ENCODE data around the gene ITIH1.
"Not testable (repeated sequence)": the region's sequence is repeated elsewhere in the genome, so short reads cannot be mapped to it uniquely, and the experiment has no call there.

The ITIH1 gene

GRCh38 chr3:52774901-52775864 is 2.2 kb upstream of the ITIH1 start:
- no peak for DNase-seq

GRCh38 chr3:52775877-52776276 is 1.5 kb upstream of the ITIH1 start:
- no peak for DNase-seq

DNA sequence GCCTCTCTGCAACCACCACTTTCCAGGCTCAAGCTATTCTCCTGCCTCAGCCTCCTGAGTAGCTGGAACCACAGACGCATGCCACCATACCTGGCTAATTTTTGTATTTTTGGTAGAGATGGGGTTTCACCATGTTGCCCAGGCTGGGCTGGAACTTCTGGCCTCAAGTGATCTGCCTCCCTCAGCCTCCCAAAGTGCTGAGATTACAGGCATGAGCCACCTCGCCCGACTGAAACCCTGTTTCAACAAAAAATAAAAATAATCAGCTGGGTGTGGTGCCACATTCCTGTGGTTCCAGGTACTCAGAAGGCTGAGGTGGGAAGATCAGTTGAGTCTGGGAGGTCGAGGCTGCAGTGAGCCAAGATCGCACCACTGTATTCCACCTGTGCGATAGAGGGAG is 913 bp upstream of the ITIH1 start:
- DNase-seq = not testable (repeated sequence)

DNA sequence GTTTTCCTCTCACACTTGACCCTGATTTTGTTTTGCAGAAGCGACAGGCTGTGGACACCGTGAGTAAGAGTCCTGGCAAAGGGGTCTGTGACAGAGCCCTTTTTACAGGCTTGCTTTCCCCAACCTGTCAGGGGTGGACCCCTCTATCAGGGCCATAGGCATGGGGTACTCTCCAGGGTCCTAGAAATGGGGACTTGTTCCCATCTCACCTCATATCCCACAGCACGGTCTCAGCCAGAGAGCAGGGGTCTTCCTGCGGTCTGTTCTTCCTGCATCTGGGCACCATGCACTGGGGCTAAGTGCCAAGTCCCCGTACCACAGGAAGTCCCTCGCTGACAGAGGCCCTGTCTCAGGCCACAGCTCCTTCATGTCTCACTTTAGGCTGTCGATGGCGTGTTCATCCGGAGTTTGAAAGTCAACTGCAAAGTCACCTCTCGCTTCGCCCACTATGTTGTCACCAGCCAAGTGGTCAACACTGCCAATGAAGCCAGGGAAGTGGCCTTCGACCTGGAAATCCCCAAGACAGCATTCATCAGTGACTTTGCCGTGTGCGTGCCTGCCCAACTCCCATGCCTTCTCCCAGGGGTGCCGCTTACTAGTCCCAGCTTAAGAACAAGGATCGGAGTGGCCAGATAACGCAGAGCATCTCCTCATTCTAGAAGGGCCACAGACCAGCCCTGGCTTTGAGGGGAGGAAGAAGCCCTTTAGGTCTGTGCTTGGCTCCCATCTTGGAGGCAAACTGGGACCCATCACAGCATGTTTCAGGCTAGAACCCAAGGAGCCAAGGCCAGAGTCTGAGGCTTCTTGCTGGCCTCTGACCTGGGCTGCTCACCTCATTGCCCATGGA is 783 bp downstream of the ITIH1 start:
- no peak for DNase-seq

- DNase-seq = no peak
Observed at GRCh38 chr3:52779011-52779836, 1.8 kb downstream of the ITIH1 start.

DNA sequence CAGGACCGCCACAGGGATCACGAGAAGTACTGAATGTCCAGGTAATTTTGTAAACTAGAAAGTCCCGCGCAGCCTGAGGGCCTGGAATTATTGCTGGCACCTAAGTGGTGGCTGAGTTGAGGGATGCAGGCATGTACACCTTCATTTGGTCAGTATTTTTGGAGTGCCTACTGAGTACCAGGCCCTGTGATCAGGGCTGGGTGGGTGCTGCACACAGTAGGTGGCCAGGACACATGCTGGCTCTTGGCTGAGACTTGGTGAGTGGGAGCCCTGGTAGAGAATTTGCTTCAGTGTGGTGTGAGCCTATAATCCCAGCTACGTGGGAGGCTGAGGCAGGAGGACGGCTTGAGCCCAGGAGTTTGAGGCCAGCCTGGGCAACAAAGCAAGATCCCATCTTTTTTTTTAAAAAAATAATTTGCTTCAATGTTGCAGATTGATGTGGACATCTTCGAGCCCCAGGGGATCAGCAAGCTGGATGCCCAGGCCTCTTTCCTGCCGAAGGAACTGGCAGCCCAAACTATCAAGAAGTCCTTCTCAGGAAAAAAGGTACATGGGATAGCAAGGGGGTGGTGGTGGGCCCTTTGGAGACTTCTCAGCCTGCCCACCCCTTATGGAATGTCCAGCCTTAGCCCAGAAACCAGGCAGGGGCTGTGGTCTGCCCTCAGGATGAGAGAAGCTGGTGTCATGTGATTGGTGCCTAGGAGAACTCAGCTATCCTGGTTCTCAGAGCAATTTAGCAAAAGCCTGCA is 2.6 kb downstream of the ITIH1 start:
- DNase-seq = no peak

- no peak for DNase-seq
Observed at GRCh38 chr3:52781741-52782140, 4.3 kb downstream of the ITIH1 start.

DNA sequence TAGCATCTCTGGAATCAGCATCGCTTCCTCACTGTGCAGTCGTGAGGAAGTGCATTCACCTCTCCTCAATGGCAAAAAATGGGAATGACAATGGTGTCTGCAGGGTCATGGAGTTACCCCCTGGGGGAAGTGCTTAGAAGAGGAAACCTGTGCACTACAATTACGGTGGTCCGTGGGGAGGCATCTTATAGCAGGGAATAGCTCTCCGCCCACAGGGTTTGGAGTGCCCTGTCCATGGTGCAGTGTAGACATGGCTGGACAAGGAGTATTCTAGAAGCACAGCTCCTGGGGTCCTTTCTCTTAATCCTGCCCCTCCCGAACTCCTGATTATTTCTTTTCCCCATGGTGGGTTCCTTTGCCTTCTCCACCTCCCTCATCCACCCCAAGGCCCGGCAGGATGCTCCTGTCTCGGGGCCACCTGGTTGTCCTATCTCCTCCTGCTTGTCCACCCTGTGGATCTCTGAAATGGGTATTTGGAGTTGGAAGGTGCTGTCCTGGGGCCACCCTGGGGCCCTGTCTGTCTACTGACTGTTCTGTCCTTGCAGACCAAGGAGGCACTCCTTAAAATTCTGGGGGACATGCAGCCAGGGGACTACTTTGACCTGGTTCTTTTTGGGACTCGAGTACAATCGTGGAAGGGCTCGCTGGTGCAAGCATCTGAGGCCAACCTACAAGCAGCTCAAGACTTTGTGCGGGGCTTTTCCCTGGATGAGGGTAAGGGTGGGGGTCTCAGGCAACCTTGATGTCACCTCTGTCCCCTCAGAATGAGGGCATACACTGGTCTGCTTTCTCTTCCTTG is 5.2 kb downstream of the ITIH1 start:
- no peak for DNase-seq

DNA sequence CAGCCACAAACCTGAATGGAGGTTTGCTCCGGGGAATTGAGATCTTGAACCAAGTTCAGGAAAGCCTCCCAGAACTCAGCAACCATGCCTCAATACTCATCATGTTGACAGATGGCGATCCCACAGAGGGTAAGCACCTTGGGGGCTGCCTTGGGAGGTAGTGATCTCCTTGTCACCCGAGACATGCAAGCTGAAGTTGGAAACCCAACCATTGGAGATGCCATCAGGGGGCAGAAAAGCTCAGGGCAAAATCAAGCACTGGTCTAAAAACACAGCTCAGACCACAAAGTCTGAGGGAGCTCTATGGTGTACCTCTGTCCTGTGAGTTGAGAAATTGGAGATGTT is 5.8 kb downstream of the ITIH1 start:
- DNase-seq = no peak

DNA sequence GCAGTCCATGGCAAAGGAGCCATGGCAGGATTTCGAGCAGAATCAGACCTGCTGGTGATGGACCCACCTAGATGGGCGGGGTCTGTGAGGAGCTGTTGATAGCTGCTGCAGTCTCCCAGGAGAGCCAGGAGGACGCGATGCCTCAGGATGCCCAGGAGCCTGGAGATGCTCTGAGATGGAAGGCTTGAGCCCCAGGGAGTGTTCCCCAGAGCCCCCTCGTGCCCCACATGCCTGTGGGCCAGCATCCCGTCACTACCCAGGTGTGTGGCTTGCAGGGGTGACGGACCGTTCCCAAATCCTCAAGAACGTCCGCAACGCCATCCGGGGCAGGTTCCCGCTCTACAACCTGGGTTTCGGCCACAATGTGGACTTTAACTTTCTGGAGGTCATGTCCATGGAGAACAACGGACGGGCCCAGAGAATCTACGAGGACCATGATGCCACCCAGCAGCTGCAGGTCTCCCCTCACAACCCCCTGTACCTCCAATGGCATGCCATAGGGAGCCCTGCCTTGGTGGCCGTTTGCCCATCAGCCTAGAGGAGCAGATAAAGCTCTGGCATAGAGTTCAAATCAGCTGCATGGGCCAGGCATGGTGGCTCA is 6.7 kb downstream of the ITIH1 start:
- no peak for DNase-seq

GRCh38 chr3:52784931-52785590 is 7.7 kb downstream of the ITIH1 start:
- no peak for DNase-seq

DNA sequence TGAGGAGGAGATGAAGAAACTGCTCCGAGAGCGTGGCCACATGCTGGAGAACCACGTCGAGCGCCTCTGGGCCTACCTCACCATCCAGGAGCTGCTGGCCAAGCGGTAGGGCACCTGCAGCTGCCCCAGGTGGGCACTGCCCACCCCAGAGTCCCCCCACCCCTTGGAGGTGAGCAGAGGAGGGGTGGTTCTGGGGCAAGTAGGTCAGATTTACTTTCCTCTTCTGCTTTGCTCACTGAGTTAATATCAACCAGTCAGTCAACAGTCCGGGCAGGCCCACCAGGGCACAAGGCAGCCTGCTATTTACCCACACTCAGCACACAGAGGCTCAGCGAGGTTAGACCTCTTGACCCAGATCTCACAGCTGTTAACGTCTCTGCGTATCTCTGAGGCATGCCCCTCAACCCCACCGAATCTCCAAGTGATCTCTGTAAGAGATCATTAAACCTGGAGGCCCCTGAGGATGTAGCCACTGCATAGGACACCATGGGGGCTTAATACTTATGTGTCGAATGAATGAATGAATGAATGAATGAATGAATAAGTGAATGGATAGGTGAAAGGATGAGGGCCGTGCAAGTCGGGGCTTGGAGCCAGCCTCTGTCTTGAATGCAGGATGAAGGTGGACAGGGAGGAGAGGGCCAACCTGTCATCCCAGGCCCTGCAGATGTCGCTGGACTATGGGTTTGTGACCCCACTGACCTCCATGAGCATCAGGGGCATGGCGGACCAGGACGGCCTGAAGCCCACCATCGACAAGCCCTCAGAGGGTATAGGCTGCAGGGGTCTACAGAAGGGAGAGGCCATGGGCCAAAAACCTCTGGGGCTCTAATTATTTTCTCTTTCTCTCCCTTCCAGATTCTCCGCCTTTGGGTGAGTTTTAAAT is 9.2 kb downstream of the ITIH1 start:
- DNase-seq = no peak

DNA sequence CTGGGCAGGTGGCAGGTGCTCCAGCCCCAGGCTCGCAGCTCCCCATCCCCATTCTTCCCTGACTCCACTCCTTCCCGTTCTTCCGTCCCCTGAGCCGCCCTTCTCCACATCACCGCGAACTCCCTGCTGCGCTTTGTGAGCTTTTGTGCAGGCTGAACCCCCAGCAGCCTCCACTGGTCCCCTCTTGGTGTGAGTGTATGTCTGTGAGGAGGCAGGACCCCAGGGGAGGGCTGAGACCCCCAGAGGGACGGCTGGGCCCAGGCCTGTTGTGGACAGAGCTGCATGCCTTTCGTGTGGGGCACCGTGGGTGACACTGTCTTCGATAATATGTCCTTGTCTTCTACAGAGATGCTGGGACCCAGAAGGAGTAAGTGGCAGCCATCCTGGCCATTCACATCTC is 9.8 kb downstream of the ITIH1 start:
- DNase-seq = no peak

DNA sequence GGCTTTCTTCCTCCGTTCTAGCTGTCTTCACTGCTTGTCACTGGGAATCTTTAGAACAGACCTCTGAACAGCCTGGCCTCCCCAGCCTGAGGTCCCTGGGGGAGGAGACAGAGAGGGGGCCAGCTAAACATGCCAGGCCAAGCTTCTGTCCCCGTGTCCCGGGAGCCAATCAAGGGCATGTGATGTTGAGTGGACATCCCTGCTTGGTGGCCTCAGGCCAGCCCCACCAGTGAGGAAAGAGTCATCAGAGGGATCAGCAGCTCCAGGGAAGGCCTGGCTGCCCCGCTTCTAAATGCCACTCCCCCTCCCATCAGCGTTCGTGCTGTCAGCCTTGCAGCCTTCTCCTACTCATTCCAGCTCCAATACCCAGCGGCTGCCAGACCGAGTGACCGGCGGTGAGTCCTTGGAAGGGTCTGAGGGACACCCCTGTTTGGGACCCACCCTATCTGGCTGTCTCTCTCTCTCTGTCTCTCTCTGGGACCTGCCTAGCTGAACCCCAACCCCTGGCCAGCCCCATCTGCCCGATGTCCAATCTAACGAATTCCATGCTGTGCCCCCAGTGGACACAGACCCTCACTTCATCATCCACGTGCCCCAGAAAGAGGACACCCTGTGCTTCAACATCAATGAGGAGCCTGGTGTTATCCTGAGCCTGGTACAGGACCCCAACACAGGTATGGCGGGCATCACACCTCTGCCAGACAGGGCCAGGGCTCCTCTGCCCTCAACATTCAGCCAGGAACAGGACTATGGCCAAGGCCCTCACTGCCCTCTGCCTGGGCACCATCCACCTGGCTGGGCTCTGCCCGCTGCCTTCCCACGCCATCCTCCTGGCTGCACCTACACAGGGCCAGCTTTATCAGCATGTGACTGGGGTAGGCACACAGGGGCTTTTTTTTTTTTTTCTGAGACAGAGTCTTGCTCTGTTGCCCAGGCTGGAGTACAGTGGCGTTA is 10.6 kb downstream of the ITIH1 start:
- no peak for DNase-seq

GRCh38 chr3:52788890-52789745 is 11.7 kb downstream of the ITIH1 start:
- DNase-seq = no peak

GRCh38 chr3:52789746-52790040 is 12.3 kb downstream of the ITIH1 start:
- DNase-seq = no peak

- no peak for DNase-seq
Observed at GRCh38 chr3:52790337-52790736, 12.9 kb downstream of the ITIH1 start.
